HG02588 (cell line): Measurements from ENCODE around the gene UROD.
A peak's percentile ranks its signal among the peaks of the same experiment; 100 is the strongest.
"Not testable (repeated sequence)": the region's sequence is repeated elsewhere in the genome, so short reads cannot be mapped to it uniquely, and the experiment has no call there.

Experiments used
- ATAC-seq: cut with Tn5 transposase; IDR thresholded peaks from one replicate; pipeline ENCODE4 v1.9.1; 2021; ENCODE audit warnings: mild to moderate bottlenecking, moderate library complexity; ENCODE audit not compliant: unreplicated experiment

The UROD gene

GRCh38 chr1:45011837-45012638, at the start of gene UROD:
UROD (plus strand) TSS chr1:45012254; CDS start chr1:45012266, 12 bp downstream.
- ATAC-seq: peak; percentile 62

DNA sequence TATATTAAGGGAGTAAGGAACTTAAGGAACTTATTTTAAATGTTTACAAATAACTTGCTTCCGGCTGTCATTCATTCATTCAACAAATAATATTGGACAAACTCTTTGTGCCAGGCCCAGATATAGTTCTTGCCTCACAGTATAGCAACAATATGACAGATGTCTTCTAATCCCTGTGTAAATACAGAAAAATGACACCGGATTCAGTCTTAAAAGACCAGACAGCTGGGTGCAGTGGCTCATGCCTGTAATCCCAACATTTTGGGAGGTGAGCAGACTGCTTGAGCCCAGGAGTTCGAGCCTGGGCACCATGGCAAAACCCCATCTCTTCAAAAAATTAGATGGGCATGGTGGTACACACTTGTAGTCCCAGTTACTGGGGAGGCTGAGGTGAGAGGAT, 49.3 kb upstream of the UROD start:
- ATAC-seq: no peak

GRCh38 chr1:44964396-44964795, 47.7 kb upstream of the UROD start:
- ATAC-seq: no peak

DNA sequence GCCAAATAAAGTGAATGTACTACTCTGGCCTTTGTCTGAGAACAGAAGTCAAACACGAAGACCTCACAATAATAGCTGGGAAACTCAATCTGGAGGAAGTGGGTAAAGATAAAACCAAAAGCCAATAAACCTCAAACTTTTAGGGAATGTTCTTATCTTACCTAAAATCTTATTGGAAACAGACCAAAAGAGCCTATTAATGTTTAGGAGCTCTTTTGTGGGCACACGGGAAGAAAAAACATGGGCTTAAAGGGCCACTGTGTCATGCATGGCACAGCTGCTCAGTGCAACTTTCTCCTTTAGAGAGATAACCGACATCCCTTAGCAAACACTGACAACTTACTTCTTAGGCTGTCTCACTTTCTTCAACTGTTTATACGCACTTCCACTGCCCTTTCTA, 41.7 kb upstream of the UROD start:
- no peak for ATAC-seq

DNA sequence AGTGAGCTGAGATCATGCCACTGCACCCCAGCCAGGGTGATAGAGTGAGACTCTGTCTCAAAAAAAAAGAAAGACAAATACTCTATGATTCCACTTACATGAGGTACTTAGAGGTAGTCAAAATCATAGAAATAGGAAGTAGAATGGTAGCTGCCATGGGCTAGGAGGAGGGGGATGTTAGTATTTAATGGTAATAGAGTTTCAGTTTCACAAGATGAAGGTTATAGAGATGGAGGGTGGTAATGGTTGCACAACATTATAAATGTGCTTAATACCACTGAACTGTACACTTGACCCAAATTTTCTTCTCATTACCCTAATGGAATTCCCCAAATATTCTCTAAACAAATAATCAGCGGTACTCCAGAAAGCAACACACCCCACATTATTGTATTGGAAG, 38.4 kb upstream of the UROD start:
- no peak for ATAC-seq

- no peak for ATAC-seq
Measured at GRCh38 chr1:44976252-44976651, 35.8 kb upstream of the UROD start.

- ATAC-seq: not testable (repeated sequence)
Measured at GRCh38 chr1:44977372-44977771, 34.7 kb upstream of the UROD start.

- ATAC-seq: peak; percentile 6
Measured at GRCh38 chr1:44985747-44986359, 26.2 kb upstream of the UROD start.

GRCh38 chr1:44988531-44989156, 23.4 kb upstream of the UROD start:
- ATAC-seq: no peak

DNA sequence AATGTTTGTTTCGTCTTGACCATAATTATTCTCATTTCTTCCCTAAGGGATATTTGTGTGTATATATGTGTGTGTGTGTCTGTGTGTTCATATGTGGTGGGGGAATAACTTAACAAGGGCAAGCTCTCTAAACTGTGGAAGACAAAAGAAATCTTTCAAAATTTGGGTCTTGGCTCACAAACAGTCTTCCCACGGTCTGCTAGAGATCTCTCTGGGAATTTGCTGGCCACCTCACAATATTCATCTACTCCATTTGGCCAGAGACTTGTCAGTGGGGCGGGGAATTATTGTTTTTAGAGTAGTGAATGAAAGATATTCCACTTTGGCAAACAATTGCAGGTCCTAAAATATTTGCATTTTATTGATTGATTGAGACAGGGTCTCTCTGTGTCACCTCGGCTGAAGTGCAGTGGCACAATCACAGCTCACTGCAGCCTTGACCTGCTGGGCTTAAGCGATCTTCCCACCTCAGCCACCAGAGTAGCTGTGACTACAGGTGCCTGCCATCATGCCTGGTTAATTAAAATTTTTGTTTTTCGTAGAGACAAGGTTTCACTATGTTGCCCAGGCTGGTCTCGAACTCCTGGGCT, 17.6 kb upstream of the UROD start:
- ATAC-seq: no peak

DNA sequence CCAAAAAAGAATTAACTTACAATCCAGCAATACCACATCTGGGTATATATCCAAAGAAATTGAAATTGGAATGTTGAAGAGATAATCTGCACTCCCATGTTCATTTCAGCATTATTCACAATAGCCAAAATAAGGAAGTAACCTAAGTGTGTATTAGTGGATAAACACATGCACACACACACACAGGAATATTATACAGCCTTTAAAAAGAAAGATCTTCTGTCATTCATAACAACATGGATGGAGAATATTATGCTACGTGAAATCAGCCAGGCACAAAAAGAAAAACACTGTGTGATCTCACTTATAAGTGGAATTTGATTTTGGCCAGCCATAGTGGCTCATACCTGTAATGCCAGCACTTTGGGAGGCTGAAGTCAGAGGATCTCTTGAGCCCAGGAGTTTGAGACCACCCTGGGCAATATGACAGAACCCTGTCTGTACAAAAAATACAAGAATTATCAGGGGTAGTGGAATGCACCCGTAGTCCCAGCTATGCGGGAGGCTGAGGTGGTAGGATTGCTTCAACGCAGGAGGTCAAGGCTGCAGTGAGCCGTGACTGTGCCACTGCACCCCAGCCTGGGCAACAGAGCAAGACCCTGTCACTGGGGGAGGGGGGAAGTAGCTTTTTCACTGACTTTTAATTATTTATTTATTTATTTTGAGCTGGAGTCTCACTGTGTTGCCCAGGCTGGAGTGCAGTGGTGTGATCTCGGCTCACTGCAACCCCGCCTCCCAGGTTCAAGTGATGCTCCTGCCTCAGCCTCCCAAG, 16.4 kb upstream of the UROD start:
- ATAC-seq: no peak

- ATAC-seq: no peak
Measured at GRCh38 chr1:44999232-44999631, 12.8 kb upstream of the UROD start.

- ATAC-seq: no peak
Measured at GRCh38 chr1:45001011-45001481, 11.0 kb upstream of the UROD start.

GRCh38 chr1:45001576-45001975, 10.5 kb upstream of the UROD start:
- not testable (repeated sequence) for ATAC-seq

- no peak for ATAC-seq
Measured at GRCh38 chr1:45002650-45003645, 9.1 kb upstream of the UROD start.

DNA sequence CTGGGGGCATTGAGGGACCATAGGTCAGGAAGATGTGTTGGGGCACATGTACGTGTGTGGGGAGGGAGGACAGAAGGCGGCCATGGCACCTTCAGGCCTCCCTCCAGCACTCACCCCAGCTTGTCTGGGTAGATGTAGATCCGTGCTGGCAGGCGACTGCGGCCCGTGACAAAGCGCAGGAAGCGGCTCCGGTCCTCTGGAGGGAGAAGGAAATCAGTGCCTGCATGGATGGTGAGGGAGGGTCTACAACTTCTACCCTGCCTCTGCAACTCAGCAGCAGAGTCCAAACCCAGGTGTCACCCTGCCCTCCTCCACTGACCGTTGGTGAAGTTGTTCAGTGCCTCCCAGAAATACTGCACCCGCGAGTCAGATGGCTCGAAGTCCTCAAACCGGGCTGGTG, 8.3 kb upstream of the UROD start:
- ATAC-seq: no peak

DNA sequence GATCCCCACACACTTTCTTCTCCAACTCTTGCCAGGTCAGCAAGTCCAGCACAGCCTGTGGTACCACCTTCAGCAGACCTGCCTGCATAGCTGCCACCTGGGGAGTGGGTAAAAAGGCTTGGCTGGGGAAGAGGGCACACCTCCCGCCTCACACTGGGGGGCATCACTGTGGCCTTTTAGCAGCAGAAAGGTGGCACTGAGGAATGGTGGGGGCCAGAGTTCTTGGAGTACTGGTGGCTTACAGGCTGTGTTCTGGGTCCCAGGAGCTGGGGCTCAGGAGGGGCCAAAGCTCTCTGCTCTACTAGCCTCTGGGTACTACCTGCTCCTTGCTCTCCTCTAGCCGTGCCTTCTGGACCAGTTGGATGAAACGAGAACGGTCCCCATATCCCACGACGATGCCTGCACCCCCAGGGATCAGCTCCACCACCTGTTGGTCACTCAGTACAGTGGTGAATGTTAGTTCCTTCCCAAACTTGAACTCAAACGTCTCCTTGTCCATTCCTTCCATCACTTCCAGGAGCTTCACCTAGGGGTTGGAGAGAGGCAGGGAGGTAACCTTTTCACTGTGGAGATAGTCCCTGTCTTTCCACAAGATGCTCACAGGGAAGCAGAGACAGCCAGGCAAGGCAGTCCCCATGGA, 7.7 kb upstream of the UROD start:
- no peak for ATAC-seq

DNA sequence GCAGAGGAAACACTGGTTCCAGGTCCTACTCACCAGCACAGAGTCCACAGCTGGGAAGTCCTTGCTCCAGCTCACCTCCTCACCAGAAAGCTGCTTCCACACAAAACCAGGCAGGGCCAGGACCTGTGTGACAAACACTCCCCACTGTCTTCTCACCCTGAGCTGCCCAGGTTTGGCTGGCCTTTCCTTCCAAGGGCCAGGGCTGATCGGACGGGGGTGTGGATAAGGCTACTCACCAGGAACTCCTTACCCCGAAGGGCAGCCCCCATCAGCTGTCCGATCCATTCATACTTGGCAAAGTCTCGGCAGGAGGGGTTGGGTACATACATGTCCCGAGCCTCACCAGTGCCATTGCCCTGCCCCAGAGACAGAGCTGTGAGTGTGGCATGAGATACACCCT, 6.3 kb upstream of the UROD start:
- ATAC-seq: no peak

DNA sequence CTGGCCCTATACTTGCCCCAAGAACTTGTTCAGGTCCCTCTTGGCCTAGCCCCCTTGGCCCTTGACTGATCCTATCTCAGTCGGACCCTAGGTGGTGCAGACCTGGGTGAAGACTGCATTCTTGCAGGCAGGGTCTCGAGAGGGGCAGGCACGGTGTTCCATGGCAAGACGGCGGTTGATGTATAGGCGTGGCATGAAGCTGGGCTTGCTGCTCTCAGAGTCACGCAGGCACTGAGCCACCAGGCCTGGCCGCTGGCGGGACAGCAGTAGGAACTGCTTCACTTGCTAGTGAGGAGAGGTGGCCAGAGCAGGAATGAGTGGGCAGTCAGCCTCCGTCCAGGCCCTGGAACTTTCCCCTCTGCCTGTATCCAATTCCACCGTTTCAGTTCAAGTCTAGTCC, 4.7 kb upstream of the UROD start:
- no peak for ATAC-seq
